ENCODE measurements around the gene VWCE. TPM values are rescaled to one million over a fixed set of nuclear protein-coding genes. Genes with fewer than 3 reads are reported as not detected.

Gene VWCE, protein sequence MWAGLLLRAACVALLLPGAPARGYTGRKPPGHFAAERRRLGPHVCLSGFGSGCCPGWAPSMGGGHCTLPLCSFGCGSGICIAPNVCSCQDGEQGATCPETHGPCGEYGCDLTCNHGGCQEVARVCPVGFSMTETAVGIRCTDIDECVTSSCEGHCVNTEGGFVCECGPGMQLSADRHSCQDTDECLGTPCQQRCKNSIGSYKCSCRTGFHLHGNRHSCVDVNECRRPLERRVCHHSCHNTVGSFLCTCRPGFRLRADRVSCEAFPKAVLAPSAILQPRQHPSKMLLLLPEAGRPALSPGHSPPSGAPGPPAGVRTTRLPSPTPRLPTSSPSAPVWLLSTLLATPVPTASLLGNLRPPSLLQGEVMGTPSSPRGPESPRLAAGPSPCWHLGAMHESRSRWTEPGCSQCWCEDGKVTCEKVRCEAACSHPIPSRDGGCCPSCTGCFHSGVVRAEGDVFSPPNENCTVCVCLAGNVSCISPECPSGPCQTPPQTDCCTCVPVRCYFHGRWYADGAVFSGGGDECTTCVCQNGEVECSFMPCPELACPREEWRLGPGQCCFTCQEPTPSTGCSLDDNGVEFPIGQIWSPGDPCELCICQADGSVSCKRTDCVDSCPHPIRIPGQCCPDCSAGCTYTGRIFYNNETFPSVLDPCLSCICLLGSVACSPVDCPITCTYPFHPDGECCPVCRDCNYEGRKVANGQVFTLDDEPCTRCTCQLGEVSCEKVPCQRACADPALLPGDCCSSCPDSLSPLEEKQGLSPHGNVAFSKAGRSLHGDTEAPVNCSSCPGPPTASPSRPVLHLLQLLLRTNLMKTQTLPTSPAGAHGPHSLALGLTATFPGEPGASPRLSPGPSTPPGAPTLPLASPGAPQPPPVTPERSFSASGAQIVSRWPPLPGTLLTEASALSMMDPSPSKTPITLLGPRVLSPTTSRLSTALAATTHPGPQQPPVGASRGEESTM
- total RNA-seq (2022) = 17.7 and 18.6 TPM in 2 replicates
- Bru-seq, nascent RNA = percentile 57 among the genes with signal in this experiment
- BruChase-seq, experiment 1, labeled RNA remaining after a 2-hour chase = percentile 64 among the genes with signal in this experiment
- percentile 65 among the genes with signal in this experiment for BruChase-seq, experiment 2, labeled RNA remaining after a 6-hour chase
- long read RNA-seq, partial matches to known transcripts = 3 of 13 reads
- long read RNA-seq, other reads (novel, unspliced or antisense) = 8 of 13 reads

DNA sequence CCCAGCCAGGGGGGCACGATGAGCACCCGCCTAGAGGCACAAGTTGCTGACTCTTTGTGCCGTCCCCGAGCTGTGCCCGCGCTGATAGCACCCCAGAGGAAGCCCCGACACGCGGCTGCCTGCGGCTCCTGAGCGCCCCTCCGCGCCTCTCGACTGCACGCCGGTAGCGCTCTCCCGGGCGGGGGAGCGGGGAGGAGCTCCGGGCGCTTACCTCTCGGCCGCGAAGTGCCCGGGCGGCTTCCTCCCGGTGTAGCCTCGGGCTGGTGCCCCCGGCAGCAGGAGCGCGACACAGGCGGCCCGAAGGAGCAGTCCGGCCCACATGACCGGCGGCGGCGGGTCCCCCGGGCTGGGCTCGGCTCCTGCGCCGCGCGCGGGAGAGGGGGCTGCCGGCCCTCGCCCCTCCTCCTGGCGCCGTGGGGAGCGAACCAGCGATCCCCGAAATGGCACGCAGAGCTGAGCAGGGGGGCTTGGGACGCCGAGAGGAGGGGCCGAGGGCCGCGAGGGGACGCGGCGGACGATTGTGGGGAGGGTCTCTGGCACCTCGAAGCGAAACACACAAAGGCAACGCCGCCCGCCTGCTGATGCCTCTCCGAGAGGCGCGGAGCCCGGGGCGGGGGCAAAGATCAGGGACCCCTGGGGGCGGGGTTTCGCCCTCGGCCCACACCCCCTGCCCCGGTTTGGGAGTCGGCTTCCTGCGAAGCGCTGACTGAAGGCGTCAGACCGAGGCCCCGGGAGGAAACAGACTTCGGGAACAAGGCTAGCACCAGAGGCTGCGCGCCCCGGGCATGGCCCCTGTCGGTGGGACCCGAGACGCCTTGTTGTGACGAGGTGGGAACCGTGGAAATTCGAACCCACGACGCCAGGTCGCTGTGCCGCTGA, at the start of gene VWCE:
Gene VWCE (minus strand): TSS at position 600 of the 879 bp plus-strand sequence. CDS start 279 bp downstream, at position 321.
- intact Hi-C loops (cut with micrococcal nuclease; ENCODE audit: unreplicated experiment) = loop anchor here (1.0 kb wide), 1 partner anchor 41 kb away; no protein-coding TSS in a partner anchor
- H3K4me3 ChIP-seq (ENCODE audit: low read depth, low read length) = peak within 1 kb of the TSS; percentile 80
- peak within 1 kb of the TSS; percentile 88 for H3K27ac Mint-ChIP-seq (ENCODE audit: unreplicated experiment)

DNA sequence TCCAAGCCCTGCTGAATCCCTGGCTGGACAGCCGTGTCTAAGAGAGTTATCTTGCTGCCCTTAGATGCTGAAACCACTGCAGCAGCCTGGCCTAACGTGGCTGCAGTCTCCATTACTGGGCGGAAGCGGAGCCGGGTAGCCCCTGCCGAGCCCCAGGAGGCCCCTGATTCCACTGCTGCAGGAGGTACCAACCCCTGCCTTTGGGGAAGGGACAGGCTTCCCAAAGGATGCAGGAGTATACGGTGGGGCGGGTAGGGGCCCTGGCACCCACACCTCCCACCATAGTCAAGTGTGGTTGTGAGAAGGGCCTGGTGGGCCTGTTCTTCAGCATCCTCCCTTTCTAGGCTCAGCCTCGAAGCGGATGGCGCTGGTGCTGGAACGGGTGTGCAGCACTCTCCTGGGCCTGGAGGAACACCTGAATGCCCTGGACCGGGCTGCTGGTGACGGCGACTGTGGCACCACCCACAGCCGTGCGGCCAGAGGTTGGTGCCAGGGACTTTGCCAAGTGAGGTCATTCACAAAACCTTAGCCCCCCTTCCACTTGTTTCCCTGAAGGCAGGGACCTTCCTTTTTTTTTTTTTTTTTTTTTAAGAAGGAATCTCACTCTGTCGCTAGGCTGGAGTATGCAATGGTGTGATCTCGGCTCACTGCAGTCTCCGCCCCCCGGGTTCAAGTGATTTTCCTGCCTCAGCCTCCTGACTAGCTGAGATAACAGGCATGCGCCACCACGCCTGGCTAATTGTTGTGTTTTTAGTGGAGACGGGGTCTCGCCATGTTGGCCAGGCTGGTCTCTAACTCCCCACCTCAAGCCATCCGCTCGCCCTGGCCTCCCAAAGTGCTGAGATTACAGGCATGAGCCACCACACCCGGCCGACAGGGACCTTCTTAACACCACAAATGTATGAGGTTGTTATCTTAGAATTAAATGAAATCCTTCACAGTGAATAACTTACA, 49.0 kb upstream of the VWCE start:
- Mint-ChIP-seq H3K27ac (ENCODE audit: unreplicated experiment) (no peak overlapping the region), H3K4me1 (ENCODE audit: low read depth, unreplicated experiment) (no peaks in the 10 kb centered on the region), H3K27me3 (ENCODE audit: insufficient read depth, unreplicated experiment) (no peaks in the 10 kb centered on the region), H3K36me3 (ENCODE audit: insufficient read depth, unreplicated experiment) (peaks cover 11% of the 10 kb centered on the region), H3K4me3 (ENCODE audit: unreplicated experiment) (no peak overlapping the region), H3K9me3 (ENCODE audit: unreplicated experiment) (no peaks in the 10 kb centered on the region)
- Histone ChIP-seq H3K4me3 (ENCODE audit: low read depth, low read length) (no peak overlapping the region), H3K27me3 (replicated peaks; ENCODE audit: control insufficient read depth, insufficient read depth, low read length) (no peaks in the 10 kb centered on the region), H3K4me1 (no peaks in the 10 kb centered on the region), H3K9me3 (no peaks in the 10 kb centered on the region), H3K36me3 (ENCODE audit: control insufficient read depth, insufficient read depth, low read length) (no peaks in the 10 kb centered on the region; the same call in 1 of the 2 replicates)
- BruUV-seq (replicated peaks) = no TSS peak
- intact Hi-C loops (cut with micrococcal nuclease; ENCODE audit: unreplicated experiment) = no loop called here
- TF ChIP-seq, protein P1, sequence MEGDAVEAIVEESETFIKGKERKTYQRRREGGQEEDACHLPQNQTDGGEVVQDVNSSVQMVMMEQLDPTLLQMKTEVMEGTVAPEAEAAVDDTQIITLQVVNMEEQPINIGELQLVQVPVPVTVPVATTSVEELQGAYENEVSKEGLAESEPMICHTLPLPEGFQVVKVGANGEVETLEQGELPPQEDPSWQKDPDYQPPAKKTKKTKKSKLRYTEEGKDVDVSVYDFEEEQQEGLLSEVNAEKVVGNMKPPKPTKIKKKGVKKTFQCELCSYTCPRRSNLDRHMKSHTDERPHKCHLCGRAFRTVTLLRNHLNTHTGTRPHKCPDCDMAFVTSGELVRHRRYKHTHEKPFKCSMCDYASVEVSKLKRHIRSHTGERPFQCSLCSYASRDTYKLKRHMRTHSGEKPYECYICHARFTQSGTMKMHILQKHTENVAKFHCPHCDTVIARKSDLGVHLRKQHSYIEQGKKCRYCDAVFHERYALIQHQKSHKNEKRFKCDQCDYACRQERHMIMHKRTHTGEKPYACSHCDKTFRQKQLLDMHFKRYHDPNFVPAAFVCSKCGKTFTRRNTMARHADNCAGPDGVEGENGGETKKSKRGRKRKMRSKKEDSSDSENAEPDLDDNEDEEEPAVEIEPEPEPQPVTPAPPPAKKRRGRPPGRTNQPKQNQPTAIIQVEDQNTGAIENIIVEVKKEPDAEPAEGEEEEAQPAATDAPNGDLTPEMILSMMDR (IDR thresholded peaks at IDR 0.05; ENCODE audit: insufficient read depth in 1 of 2, low read depth in 1 of 2, low read length in 1 of 2, severe bottlenecking in 1 of 2, unreplicated experiment in 1 of 2) = no peak
- DNase-seq = no peak
- ChIA-PET CTCF (interaction anchor here (0.6 kb wide), 1 partner anchor 38 kb away, joined by 4 read pairs; no protein-coding TSS in a partner anchor), POLR2A (no interaction called here)

More for the DNA sequence above, at the start of gene VWCE:
- Mint-ChIP-seq H3K9me3 (ENCODE audit: unreplicated experiment) (no peaks in the 10 kb centered on the region), H3K4me1 (ENCODE audit: low read depth, unreplicated experiment) (peaks cover 12% of the 10 kb centered on the region), H3K36me3 (ENCODE audit: insufficient read depth, unreplicated experiment) (peaks cover 31% of the 10 kb centered on the region), H3K27me3 (ENCODE audit: insufficient read depth, unreplicated experiment) (no peaks in the 10 kb centered on the region), H3K4me3 (ENCODE audit: unreplicated experiment) (peak within 1 kb of the TSS; percentile 96)
- BruUV-seq (replicated peaks) = no TSS peak
- Histone ChIP-seq H3K36me3 (ENCODE audit: control insufficient read depth, insufficient read depth, low read length) (peaks cover 3% of the 10 kb centered on the region), H3K27me3 (replicated peaks; ENCODE audit: control insufficient read depth, insufficient read depth, low read length) (no peaks in the 10 kb centered on the region), H3K4me1 (peaks cover 32% of the 10 kb centered on the region), H3K9me3 (no peaks in the 10 kb centered on the region)
- POLR2A ChIA-PET = interaction anchor here (0.6 to 2.2 kb wide), 5 partner anchors 11 to 136 kb away, joined by 3 to 22 read pairs (median 3); partner anchors contain the start of genes CYB561A3 and TMEM138
- CTCF ChIA-PET = interaction anchor here (0.6 to 1.8 kb wide), 8 partner anchors 17 to 381 kb away, joined by 3 to 6 read pairs (median 4); partner anchors contain the start of gene TMEM109
- TF ChIP-seq, protein P1 (IDR thresholded peaks at IDR 0.05; ENCODE audit: insufficient read depth in 1 of 2, low read depth in 1 of 2, low read length in 1 of 2, severe bottlenecking in 1 of 2, unreplicated experiment in 1 of 2) = peak; percentile 19 to 41
- peak; percentile 71 to 82 for DNase-seq

All from Caco-2 (cell line).